GM08714 (cell line): ENCODE results near the gene SLC35F4.

Experiments used
- H3K4me3 ChIP-seq: fragments of 200-500 bp; sonication (Bioruptor generic); 2 replicates; pipeline ENCODE4 v1.5.1; 2014; ENCODE audit warnings: mild to moderate bottlenecking, low read length, inconsistent platforms
- ZNF274 ChIP-seq: IDR thresholded peaks from 2 replicates; pipeline ENCODE4 v1.6.1; 2012; ENCODE audit warnings: mild to moderate bottlenecking, low read depth, low read length

SLC35F4 gene

DNA sequence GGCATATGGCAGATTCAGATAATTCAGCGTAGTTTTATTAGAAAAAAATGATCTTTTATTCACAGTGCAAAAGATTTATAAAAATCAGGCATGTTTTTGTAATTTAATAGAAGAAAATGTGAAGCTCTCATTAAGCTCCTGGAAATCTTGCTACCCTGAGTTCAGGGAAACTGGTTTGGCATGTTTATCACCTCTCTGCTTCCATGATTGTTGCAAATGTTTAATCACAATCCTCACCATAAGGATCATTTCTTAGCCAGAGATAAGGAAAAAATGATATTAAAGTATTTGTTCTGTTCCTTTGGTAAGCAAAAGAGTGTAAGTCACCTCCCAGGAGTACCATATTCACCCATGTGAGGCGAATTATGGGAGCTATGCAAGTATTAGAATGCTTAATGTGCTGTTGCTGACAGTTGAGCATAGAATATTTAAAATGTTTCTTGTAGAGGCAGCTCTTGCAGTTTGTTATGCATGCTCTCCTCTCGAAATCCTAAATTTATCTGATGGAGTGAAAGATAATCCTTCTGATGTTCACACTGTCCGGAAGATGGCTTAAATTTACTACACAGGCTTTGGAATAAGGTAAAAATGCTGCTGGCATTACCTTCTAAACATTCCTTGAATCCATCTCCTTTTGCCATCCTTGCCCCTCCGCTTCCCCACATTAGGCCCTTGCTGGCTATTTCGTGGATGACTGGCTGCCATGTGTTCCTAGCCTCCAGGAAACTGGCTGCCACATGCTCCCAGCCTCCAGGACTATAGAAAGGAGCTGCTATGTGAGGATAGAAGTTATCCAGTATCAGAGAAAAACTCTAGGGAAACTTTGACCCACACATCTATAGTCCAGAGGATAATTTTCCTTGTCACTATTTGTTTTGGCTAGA is 256.5 kb downstream of the SLC35F4 start:
- no peak overlapping the region for H3K4me3 ChIP-seq
- TF ChIP-seq ZNF274, result no peak

DNA sequence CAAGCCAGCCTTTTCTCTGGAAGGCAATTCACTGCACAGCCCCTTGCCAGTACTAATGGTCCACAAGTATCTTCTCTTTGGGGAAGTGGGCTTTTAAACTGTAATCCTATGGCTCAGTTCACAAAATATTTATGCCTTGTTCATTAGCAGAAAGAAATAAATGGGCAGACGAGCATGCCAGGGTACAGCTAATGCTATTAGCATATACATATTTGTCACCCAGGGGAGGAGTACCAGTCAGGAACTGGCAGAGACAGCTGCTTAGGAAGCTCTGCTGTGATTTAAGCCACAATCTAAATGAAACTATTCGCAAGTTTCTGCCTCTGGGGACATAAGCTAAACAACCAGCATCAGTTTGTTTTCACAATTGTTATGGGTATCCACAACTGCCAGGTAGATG is 258.8 kb downstream of the SLC35F4 start:
- no peak for TF ChIP-seq ZNF274
- H3K4me3 ChIP-seq, result no peak overlapping the region

DNA sequence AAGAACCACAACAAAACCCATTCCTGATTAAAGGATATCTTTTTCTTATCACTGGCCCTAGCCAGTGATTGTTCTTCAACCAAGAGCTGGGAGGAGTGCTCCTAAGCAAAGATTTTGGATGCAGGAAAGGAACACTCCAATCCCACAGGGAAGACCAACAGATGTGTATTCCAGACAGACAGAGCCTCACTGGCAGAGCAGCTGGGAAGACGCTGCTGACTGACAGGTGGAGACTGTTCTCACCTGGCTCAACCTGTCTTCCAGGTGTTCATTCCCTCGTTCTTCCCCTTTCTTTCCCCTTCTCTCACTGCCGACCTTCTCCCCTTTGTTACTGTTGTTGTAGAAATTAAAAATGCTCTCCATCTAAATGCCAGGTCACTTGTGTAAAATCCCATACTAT is 282.5 kb downstream of the SLC35F4 start:
- no peak for TF ChIP-seq ZNF274
- H3K4me3 ChIP-seq, result no peak overlapping the region

- no peak overlapping the region for H3K4me3 ChIP-seq
- no peak for TF ChIP-seq ZNF274
Measured at GRCh38 chr14:57582746-57583145, 283.1 kb downstream of the SLC35F4 start.

DNA sequence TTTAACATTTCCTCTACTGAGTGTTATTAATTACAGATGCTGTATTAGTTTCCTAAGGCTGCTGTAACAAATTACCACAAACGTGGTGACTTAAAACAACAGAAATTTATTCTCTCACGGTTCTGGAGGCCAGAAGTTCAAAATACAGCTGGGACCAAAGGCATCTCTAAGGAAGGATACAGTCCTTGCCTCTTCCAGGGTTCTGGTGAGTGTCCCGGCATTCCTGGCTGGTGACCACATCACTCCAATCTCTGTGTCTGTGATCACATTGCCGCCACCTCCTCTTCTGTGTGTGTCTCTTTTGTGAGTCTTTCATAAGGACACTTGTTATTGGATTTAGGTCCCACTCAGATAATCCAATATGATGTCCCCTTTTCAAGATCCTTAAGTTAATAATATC is 287.1 kb downstream of the SLC35F4 start:
- TF ChIP-seq ZNF274, result no peak
- H3K4me3 ChIP-seq, result no peak overlapping the region

DNA sequence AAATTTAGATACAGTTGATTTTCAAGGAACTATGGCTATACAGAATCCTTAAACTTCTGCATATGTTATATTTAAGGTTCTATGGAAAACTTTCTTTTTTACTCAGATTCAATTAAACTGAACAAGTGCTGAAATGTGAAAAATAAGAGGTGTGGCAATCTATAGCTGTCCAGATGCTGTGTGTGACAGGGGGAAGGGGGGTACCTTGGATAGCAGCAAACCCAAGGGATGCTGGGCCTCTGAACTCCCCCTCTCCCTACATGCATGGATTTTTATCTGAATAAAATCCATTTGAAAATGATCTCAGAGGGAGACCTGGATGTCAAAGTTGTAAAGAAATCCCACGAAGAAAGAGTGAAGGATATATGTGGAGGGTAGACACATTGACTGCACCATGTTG is 289.4 kb downstream of the SLC35F4 start:
- TF ChIP-seq ZNF274, result no peak
- H3K4me3 ChIP-seq, result no peak overlapping the region

DNA sequence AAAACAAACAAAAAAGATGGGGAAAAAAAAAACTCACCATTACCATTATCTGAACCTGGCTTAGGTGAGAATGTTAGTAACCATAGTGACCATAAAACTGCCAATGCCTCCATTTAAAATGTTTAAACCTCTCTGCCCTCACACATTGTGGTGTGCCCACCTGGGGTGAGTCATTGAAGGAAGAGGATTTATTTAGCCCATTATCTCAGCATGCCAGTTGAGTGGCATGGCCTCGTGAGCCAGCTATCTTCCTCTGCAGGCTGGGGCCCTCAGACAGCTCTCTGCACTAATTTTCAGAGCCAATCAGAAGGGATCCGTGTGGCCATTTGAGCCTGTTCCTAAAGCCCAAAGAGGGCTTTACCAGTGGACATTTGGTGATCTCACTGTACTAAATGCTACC is 290.4 kb downstream of the SLC35F4 start:
- H3K4me3 ChIP-seq, result no peak overlapping the region
- no peak for TF ChIP-seq ZNF274

DNA sequence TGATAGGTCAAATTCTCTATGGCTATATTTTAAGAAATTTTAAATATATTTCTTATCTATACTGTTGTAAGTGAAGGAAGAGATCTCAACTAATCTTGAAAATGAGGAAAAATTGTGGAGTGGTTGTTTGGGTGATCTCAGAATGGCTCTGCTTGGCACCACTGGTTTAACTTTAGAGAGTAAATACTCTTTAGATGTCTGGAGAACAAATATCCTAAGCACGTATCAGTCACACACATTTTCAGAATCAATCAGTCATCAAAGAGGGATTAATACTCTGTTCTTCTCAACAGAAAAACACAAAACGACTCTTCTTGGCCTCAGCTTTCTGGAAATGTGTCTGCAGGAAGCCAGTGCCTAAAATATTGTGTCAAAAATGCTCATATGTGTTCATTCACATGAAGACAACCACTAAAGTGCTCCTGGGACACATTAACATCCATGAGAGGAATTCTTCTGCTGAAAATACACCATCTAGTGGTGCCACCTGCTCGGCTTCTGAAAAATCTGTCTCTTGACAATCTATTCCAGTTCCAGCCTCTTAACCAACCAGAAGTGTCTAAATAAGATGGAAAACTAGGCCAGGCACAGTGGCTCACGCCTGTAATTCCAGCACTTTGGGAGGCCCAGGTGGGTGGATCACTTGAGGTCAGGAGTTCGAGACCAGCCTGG is 291.1 kb downstream of the SLC35F4 start:
- no peak overlapping the region for H3K4me3 ChIP-seq
- TF ChIP-seq ZNF274, result no peak

DNA sequence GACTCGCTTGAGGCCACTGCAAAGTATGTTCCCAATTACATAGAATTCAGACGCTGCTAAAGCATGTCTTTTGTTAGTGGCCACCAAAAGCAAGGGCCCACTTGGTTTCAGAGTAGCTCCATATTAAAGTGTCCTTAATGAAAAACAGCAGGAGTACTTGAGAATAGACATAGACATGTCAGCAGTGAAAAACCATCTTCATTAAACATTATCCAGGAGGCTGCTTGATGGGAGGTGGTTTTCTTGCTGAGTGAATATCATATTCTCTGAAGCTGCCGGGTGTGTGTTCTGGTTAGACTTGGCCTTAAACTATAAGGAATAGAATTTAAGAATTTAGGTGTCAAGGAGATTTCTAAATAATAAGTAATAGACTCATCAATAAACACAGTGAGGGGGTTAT is 292.7 kb downstream of the SLC35F4 start:
- no peak overlapping the region for H3K4me3 ChIP-seq
- no peak for TF ChIP-seq ZNF274

GRCh38 chr14:57568554-57568953 is 297.3 kb downstream of the SLC35F4 start:
- H3K4me3 ChIP-seq, result no peak overlapping the region

DNA sequence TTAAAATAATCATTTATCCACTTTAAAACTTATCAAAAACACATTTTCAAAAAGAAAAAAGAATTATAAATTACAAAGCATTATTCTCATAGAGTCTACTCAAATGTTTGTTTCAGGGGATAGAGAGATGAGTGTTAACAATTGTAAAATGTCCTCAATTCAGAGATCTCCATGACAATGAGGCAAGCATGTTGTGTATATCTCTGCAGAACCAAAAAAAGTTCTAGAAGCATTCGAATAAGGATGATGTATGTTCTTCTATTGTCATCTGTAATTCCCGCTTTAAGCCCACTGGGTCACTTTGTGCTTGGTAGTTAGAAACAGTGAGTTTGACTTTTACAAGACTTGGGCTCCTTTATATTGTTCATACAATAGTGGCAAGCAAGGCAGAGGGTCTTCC is 298.7 kb downstream of the SLC35F4 start:
- no peak for TF ChIP-seq ZNF274

More at GRCh38 chr14:57568554-57568953, 297.3 kb downstream of the SLC35F4 start:
- no peak for TF ChIP-seq ZNF274

DNA sequence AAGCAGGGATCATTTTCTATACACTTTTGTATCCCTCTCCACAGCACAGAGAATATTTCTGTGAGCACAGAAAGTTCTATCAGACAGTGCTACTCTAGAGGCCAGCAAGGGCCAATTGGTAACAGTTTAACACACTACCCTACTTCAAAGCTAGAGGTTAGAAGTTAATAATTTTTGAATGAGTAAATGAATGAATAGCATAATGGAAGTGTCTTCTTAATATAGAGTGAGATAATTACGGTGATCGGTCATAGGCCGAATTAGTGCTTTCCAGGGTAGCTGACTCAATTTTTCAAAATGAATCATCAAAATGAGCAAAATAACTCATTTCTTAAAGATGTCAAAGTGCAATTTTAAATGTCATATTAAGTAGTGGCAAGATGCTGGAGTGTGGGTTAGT is 305.2 kb downstream of the SLC35F4 start:
- no peak for TF ChIP-seq ZNF274
- H3K4me3 ChIP-seq, result no peak overlapping the region

More for the DNA sequence above, 298.7 kb downstream of the SLC35F4 start:
- H3K4me3 ChIP-seq, result no peak overlapping the region

- no peak overlapping the region for H3K4me3 ChIP-seq
- no peak for TF ChIP-seq ZNF274
Measured at GRCh38 chr14:57559576-57559975, 306.3 kb downstream of the SLC35F4 start.

DNA sequence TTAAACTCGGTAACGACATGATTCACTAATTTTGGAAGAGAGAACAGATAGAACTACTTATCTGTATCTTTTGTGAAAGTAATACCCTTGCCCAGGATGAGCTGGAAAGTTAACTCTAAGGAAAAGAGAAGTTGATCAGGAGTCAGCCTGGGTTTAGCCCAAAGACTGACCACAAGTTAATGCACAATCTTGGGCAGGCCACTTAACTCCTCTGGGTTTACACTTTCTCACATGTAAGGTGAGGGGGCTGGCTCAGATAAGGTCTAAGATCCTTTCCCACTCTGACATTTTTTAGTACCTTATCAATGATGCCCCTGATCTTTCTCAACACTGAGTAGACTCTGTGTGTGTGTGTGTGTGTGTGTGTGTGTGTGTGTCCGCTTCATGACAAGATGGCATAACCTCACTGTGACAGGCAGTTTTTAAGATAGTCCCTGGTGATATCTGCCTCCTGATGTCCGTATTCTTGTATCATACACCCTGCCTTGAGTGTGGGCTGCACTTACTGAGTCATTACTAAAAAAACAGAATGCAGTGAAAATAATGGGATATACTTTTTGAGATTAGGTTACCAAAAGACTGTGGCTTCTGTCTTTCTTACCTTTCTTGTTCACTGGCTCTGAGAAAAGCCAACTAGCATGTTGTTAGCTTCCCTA is 316.0 kb downstream of the SLC35F4 start:
- TF ChIP-seq ZNF274, result no peak
- H3K4me3 ChIP-seq, result no peak overlapping the region

DNA sequence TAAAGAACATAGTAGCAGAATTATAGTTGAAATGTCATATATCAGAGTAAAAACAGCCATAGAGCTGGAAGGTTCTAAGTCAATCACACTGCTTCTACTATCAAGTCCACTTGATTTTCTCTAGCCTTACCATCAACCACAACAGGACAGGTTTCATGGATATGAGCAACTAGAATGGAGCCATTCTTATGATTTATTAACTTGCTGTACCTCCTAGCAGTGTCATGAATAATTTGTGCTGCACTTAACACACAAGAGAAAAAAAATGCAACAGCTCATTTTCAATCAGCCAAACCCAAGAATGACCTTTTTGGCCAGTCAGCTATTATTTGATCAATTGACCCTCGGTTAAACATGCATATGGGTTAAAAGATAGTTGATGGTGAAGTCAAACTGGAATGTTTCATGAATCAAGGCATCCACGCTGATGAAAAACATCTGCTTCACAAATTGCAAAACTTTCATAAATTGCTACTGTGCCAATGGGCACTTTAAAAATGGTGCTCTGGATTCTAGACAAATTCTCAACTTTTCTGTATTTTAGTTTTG is 316.8 kb downstream of the SLC35F4 start:
- TF ChIP-seq ZNF274, result no peak
- no peak overlapping the region for H3K4me3 ChIP-seq

GRCh38 chr14:57547131-57547530 is 318.8 kb downstream of the SLC35F4 start:
- no peak for TF ChIP-seq ZNF274
- no peak overlapping the region for H3K4me3 ChIP-seq
